ENCODE data around the gene CLIP2. TPM values are rescaled to one million over a fixed set of nuclear protein-coding genes. Genes with fewer than 3 reads are reported as not detected.
"Not testable (repeated sequence)": the region's sequence is repeated elsewhere in the genome, so short reads cannot be mapped to it uniquely, and the experiment has no call there.

Gene CLIP2
- total RNA-seq, 1 donor from 2014 or later = 6.6 TPM

DNA sequence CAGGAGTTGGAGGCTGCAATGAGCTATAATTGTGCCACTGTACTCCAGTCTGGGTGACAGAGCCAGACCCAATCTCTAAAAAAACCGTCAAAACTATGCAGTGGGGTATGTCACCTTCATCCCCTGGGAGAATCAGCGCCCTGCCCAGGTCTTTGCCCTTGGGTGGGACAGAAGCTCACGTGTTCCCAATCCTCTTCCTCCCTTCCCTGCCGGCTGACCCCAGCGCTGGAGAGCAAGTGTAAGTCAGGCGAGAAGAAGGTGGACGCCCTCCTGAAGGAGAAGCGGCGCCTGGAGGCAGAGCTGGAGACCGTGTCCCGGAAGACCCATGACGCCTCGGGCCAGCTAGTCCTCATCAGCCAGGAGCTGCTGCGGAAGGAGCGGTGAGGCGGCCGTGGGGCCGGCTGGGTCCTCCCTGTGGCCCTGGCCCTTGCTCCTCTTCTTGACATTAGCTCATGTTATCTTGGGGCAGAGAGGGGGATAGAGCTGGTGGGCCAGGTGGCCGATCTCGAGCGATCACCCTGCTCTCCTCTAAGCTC is 99.7 kb downstream of the CLIP2 start:
- no peak for ATAC-seq (ENCODE audit: poor library complexity)
- intact Hi-C loops (cut with DNase I) = no loop called here
- no peak for DNase-seq

DNA sequence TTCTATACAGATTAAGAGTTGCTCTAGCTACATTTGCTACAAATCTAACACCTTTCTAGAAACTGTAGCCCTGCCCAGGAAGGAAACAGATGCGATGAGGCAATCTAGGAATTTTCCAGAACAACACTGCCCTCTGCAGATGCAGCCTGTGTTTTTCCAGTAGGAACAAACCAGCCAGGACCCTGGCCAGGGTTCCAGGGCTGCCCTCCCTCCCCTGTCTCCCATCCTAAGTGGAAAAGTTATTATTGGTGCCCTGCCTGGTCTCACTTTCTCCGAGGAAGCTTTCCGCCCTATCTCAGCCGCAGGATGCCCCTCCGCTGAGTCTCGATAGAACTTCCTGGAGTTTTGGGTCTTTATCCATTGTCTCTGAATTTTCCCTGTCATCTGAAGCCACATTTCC is 104.5 kb downstream of the CLIP2 start:
- intact Hi-C loops (cut with DNase I); DNase-seq: not testable (repeated sequence)
- peak; percentile 86 for ATAC-seq (ENCODE audit: poor library complexity)

DNA sequence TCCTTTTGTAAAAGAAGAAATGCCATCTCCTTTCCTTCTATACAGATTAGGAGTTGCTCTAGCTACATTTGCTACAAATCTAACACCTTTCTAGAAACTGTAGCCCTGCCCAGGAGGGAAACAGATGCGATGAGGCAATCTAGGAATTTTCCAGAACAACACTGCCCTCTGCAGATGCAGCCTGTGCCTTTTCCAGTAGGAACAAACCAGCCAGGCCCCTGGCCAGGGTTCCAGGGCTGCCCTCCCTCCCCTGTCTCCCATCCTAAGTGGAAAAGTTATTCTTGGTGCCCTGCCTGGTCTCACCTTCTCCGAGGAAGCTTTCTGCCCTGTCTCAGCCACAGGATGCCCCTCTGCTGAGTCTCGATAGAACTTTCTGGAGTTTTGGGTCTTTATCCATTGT is 105.4 kb downstream of the CLIP2 start:
- peak; percentile 77 for ATAC-seq (ENCODE audit: poor library complexity)
- intact Hi-C loops (cut with DNase I); DNase-seq: not testable (repeated sequence)

DNA sequence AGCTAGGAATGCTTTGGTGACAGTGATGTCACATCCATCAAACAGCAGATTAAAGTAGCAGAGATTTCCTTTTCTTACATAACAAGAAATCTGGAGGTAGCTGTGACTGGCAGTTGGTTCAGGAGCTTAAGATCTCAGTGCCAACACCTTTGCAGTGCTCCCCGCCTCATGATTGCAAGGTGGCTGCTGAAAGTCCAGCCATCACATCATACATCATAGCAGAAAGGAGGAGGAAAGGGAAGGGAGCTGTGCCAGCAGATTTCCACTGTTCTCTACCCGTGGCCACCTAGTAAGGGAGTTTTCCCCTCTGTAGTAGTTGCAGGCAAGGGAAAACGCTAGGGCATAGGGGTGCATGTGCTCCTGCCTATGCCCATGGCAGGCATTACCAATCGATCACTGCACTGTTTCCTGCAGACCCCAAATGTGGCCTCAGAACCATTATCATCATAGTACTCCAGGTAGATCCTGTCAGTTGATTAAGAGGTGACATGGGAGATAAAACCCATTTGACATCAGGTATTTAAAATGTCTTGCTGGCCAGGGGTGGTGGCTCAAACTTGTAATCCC is 106.6 kb downstream of the CLIP2 start:
- ATAC-seq (ENCODE audit: poor library complexity) (no peak), DNase-seq (no peak)
- intact Hi-C loops (cut with DNase I) = no loop called here

DNA sequence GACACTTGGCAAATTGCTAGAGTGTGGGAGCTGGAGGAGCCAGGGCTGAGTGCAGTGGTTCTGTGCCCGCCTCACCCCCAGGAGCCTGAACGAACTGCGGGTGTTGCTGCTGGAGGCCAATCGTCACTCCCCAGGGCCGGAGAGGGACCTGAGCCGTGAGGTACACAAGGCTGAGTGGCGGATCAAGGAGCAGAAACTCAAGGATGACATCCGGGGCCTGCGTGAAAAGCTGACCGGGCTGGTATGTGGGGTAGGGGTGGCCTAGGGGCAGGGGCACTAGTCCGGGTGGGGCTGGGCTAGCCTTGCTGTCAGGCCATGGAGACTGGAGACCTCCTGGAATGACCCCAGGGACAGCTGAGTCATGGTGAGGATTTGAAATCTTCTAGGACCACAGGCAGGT is 107.8 kb downstream of the CLIP2 start:
- ATAC-seq (ENCODE audit: poor library complexity) = no peak
- intact Hi-C loops (cut with DNase I) = no loop called here
- DNase-seq = no peak

DNA sequence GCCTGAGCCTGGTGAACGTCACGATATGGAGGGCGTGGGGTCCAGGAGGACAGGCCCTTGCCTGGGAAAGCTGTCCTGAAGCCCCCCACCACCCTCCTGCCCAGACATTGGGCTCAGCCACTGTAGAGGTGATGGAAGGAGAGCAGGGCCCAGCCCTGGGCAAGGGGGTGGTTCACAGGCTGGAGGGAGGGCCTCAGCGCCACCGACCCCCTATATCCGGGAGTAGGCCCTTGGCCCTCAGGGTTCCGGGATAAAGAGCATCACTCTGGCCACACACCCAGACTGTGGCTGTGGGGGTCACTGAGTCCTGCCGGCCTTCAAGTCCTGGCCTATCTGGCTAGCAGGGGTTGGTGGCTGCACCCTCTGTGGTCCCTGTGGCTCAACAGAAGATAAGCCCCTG is 109.2 kb downstream of the CLIP2 start:
- ATAC-seq (ENCODE audit: poor library complexity) = no peak
- intact Hi-C loops (cut with DNase I) = no loop called here
- no peak for DNase-seq

DNA sequence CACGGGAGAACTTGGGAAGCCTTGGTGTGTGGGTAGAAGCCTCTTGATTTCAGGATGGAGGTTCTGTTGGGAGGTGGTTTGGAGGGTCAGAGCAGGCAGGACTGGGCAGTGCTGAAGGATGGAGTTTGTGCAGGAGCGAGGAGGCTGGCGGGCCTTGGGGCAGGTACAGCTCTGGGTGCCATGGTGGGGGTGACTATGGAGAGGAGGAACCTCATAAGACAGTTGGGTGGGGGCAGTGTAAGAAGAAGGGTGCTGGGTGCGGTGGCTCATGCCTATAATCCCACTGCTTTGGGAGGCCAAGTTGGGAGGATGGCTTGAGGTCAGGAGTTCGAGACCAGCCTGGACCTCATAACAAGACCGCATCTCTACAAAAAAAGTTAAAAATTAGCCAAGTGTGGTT is 109.8 kb downstream of the CLIP2 start:
- intact Hi-C loops (cut with DNase I) = no loop called here
- ATAC-seq (ENCODE audit: poor library complexity) = no peak
- DNase-seq = no peak

DNA sequence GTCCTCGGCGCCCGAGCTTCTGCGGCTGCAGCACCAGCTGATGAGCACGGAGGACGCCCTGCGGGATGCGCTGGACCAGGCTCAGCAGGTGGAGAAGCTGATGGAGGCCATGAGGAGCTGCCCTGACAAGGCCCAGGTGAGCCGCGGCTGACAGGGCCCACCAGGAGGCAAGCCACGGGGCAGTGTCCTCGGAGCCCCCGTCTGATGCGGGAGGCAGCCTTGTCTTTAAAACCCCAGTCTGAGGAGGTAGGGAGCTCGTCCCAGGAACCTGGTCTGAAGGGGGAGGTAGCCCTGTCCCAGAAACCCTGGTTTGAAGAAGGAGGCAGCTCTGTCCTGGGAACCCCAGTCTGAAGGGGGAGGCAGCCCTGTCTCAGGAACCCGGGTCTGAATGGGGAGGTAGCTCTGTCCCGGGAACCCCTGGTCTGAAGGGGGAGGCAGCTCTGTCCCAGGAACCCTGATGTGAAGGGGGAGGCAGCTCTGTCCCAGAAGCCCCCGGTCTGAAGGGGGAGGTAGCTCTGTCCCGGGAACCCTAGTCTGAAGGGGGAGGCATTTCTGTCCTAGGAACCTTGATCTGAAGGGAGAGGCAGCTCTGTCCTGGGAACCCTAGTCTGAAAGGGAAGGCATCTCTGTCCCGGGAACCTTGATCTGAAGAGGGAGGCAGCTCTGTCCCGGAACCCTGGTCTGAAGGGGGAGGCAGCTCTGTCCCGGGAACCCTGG is 111.4 kb downstream of the CLIP2 start:
- intact Hi-C loops (cut with DNase I) = loop anchor here (2.0 kb wide), 2 partner anchors 192 to 332 kb away; no protein-coding TSS in a partner anchor
- ATAC-seq (ENCODE audit: poor library complexity) (no peak), DNase-seq (no peak)

DNA sequence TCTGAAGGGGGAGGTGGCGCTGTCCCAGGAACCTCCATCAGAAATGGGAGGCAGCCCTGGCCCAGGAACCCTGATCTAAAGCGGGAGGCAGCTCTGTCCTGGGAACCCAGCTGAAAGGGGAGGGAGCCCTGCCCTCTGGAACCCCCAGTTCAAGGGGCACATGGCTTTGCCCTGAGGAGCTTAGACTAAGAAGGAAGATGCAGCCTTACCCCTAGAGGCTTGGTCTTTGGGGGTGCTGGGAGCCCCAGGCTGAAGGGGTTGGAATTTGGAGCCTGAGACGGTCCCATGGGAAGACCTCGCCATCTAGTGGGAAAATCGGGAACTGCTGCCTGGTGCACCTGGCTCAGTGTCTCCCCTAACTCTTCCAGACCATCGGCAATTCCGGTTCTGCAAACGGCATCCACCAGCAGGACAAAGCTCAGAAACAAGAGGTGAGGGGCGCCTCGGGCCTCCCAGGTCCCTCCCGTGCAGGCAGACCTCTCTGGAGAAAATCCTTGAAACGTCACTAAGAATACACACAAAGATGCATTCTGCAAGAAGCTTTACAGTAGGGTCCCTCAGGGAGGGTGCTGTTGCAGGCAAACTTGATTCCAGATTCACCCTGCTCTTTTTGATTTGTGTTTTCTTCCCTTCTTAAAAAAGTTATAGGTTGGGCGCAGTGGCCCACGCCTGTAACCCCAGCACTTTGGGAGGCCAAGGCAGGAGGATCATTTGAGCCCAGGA is 112.1 kb downstream of the CLIP2 start:
- peak; percentile 73 for DNase-seq
- intact Hi-C loops (cut with DNase I) = loop anchor here (2.0 kb wide), 2 partner anchors 192 to 332 kb away; no protein-coding TSS in a partner anchor
- ATAC-seq (ENCODE audit: poor library complexity) = peak; percentile 68

DNA sequence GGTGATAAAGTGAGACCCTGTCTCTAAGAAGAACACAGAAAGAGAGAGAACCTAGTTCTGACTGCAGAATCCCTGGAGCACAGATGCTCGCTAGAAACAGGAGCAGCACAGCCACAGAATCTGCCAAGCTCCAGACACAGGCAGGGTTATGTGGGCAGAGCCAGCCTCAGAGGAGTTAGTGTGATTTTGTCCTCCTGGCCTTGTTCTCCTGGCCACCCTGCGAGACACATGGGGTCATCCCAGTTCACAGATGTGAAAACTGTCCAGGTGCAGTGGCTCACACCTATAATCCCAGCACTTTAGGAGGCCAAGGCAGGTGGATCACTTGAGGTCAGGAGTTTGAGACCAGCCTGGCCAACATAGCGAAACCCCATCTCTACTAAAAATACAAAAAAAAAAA is 113.5 kb downstream of the CLIP2 start:
- DNase-seq; intact Hi-C loops (cut with DNase I); ATAC-seq (ENCODE audit: poor library complexity): not testable (repeated sequence)

DNA sequence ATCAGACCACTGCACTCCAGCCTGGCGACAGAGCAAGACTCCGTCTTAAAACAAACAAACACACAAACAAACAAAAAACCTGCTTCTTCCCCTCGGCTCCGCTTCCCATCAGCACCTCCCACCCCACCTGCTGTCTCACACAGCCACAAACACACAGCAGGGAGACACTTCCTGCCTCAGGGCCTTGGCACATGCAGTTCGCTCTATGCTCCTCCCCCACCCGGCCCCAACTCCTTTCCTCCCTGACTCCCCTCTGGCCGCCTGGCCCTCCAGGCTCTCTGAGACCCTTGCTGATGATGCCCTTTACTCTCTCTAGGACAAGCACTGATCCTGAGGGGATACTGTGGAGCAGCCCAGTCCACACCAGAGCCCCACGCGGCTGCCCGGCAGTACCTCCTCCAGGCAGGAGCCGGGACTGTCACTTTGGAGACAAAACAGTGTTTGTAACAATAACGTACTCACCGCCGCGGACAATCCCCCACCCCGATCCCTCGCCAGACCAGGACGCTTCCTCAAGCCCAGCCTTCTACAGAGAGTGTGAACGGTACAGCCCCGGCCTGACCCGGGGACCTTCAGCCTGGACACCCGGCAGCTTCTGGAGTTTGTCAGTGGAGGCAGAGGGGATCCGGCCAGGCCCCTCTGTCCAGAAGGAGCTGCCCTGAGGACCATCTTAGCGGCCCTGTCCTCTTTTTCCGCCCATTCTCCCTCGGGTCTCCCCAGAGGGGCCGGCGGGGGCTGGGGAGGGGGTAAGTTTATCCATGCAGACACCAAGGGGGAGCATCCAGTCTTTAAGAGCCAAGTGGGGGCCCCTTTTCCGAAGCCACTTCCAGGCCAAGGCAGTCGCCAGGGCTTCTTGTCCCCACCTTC is 114.5 kb downstream of the CLIP2 start:
- no peak for DNase-seq
- intact Hi-C loops (cut with DNase I) = no loop called here
- no peak for ATAC-seq (ENCODE audit: poor library complexity)

DNA sequence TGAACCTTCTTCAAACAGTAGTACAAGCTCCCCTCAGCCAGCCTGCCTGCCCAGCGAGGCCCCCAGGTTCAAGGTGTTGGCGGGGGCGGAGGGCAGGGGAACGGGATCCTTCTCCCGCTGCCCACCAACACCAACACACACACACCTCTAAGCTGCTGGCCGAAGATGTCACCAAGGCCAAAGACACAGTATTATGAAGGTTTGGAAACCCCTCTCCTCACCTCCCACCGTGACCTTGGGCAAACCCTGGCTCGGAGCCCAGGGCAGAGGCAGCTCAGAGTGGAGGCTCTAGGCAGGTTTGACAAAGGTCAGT is 115.1 kb downstream of the CLIP2 start:
- DNase-seq = no peak
- ATAC-seq (ENCODE audit: poor library complexity) = no peak
- intact Hi-C loops (cut with DNase I) = no loop called here

DNA sequence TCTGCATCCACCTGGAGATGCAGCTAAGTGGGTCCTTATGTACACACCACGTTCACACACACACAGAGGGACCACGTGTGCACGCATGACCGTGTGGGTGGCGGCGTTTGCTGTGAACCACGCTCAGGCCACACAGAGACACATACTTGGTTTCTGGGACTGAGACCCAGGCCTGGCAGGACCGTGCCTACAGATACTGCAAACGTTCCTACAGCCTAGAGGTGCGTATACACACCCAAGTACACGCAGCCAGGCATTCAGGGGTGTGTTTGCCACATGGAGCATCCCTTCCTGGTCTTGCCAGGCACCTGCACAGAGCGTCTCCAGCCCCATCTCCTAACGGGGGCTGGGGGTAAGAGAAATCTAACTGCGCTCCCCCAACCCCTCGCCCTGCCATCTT is 115.5 kb downstream of the CLIP2 start:
- DNase-seq = no peak
- ATAC-seq (ENCODE audit: poor library complexity) = no peak
- intact Hi-C loops (cut with DNase I) = no loop called here

DNA sequence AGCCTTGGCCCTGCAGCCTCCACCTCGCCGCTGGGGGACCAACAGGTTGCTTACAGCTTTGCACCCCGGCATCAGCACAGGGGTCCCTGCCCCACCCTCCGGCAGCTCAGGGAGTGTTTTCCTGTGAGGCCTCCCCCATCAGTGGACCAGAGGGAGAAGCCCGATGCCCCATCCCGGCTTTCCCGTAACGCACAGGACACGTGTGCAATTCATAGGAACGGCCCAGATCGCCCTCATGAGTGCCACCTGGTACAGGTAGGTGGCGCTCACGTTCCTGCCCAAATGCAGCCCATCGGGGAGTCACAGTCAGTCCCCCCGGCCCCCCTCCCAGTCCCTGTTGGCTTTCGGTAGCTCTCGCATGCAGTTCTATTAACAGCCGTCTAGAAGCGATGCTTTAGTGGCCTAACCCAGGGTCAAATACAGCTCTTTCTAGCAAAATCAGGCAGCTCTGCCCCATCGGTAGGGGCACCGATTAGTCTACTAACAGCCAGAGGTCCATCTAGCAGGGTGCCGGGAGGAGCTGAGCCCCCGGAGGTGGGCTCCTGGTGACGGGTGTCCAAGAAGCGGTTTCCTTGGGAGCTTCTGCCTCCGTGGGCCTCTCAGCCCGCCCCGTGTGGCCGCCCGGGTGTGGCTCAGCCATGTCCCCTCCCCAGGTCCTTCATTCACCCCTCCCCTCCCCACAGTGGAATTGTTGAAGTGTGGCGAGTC is 116.1 kb downstream of the CLIP2 start:
- DNase-seq (no peak), ATAC-seq (ENCODE audit: poor library complexity) (peak; percentile 36)
- intact Hi-C loops (cut with DNase I) = no loop called here

DNA sequence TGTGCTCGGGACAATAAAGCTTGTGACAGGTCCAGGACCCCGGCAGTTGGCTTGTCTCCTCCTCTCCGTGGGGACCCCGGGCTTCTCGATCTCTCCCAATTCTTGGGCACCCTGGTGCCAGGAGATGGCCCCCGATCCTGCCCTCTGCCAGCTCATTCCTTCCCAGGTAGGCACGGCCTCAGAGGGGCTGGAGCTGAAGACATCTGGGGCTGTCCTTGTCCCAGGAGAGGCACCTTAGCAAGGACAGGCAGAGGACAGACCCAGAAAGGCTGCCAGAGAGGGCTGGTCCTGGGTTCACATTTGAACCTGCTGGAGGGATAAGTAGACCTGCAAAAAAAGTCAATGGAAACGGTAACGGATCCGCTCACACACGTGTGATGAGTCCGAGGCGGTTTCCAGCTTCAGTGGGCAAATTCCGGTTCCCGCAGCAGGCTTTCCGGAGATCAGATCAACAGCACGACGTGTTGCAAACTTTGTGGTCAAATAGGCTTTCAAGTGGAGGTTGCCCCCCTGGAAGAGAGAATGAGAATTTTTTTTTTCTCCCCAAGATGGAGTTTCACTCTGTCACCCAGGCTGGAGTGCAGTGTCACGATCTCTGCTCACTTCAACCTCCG is 116.8 kb downstream of the CLIP2 start:
- ATAC-seq (ENCODE audit: poor library complexity) (no peak), DNase-seq (no peak)
- intact Hi-C loops (cut with DNase I) = no loop called here

DNA sequence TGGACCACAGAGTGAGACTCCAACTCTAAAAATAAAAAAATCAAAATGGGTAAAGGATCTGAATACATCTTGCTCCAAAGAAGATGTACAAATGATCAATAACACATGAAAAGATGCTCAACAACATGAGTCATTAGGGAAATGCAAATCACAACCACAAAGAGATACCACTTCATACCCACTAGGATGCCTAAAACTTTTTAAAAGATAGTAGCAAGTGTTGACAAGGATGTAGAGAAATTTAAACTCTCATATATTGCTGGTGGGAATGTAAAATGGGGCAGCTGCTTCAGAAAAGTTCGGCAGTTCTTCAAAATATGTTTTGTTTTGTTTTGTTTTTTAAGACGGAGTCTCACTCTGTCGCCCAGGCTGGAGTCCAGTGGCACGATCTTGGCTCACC is 118.8 kb downstream of the CLIP2 start:
- no peak for ATAC-seq (ENCODE audit: poor library complexity)
- intact Hi-C loops (cut with DNase I) = no loop called here
- no peak for DNase-seq

DNA sequence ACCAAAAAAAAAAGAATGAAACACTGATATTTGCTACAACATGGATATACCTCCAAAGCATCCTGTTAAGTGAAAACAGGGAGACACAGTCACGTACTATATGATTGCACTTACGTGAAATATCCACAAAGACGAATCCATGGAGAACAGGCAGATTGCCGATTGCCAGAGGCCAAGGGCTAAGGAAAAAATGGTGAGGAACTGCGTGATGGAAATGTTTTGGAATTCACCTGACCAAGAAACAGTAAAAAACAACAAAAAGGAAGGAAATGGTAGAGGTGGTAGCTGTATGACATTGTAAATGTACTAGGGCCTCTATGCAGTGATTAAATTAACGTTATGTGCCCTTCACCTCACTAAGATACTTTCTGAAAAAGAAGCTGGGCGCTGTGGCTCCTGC is 120.4 kb downstream of the CLIP2 start:
- no peak for DNase-seq

DNA sequence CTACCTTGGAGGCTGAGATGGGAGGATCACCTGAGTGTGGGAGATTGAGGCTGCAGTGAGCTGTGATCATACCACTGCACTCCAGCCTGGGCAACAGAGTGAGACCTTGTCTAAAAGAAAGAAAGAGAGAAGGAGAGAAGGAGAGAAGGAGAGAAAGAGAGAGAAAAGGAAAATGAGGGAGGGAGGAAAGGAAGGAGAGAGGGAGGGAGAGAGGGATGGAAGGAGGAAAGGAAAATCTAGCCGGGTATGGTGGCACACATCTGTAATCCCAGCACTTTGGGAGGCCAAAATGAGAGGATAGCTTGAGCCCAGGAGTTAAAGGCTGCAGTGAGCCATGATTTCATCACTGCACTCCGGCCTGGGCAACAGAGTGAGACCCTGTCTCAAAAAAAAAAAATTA is 121.6 kb downstream of the CLIP2 start:
- intact Hi-C loops (cut with DNase I) = no loop called here
- ATAC-seq (ENCODE audit: poor library complexity) (no peak), DNase-seq (no peak)

More for the DNA sequence above, 120.4 kb downstream of the CLIP2 start:
- ATAC-seq (ENCODE audit: poor library complexity) = no peak
- intact Hi-C loops (cut with DNase I) = no loop called here
